IMR-90 (cell line): ENCODE data around the gene OTOGL. TPM values are rescaled to one million over a fixed set of nuclear protein-coding genes. Genes with fewer than 3 reads are reported as not detected.

Experiments
- ATAC-seq: fragments of 200-7000 bp; cut with Tn5 transposase; 2 replicates; pipeline ENCODE4 v1.9.1; 2020; ENCODE audit warnings: low read depth, mild to moderate bottlenecking, moderate library complexity
- BruUV-seq: library from RNA; stranded (reverse); fragments of 400-500 nt; replicated peaks from 2 replicates; lab custom pipeline; 2021; lab: Mats Ljungman, UMichigan
- CTCF ChIA-PET: fragments of 300-600 bp; formaldehyde crosslinking; extraction: SDS; loops from one replicate; lab custom pipeline; 2021; ENCODE audit warnings: antibody characterized with exemption; lab: Yijun Ruan, JAX
- POLR2A ChIA-PET: fragments of 300-600 bp; sonication (Branson Sonifier 250); formaldehyde crosslinking; loops from one replicate; lab custom pipeline; 2022; ENCODE audit warnings: antibody characterized with exemption; ENCODE audit not compliant: unreplicated experiment; lab: Charles Lee
- DNase-seq: peaks from one replicate; pipeline ENCODE4 v3.0.0; 2013
- H2AFZ ChIP-seq: replicated peaks from 2 replicates; pipeline ENCODE3; 2013; ENCODE audit warnings: low read length, mild to moderate bottlenecking; ENCODE audit not compliant: poor library complexity
- H2AK5ac ChIP-seq: 2 replicates; pipeline ENCODE4 v1.6.1; 2013; ENCODE audit warnings: low read depth, low read length, inconsistent platforms
- H2AK9ac ChIP-seq: replicated peaks from 2 replicates; pipeline ENCODE3; 2013; ENCODE audit warnings: mild to moderate bottlenecking, low read depth, low read length, moderate library complexity; ENCODE audit not compliant: poor library complexity
- H2BK120ac ChIP-seq: 2 replicates; pipeline ENCODE4 v1.6.1; 2013; ENCODE audit warnings: low read depth, low read length, inconsistent platforms
- H2BK15ac ChIP-seq: 3 replicates; pipeline ENCODE4 v1.6.1; 2013; ENCODE audit warnings: low read depth, low read length, inconsistent platforms
- H2BK20ac ChIP-seq: 2 replicates; pipeline ENCODE4 v1.6.1; 2013; ENCODE audit warnings: low read depth, mild to moderate bottlenecking, inconsistent platforms, low read length, moderate library complexity
- H2BK5ac ChIP-seq: 2 replicates; pipeline ENCODE4 v1.6.1; 2013; ENCODE audit warnings: mild to moderate bottlenecking, low read depth, low read length, inconsistent platforms; ENCODE audit not compliant: poor library complexity, severe bottlenecking
- H3K14ac ChIP-seq: replicated peaks from 2 replicates; pipeline ENCODE4 v1.6.1; 2013; ENCODE audit warnings: low read depth, low read length, inconsistent platforms
- H3K18ac ChIP-seq: 2 replicates; pipeline ENCODE4 v1.6.1; 2013; ENCODE audit warnings: low read depth, low read length, control low read depth
- H3K23ac ChIP-seq: 2 replicates; pipeline ENCODE4 v1.6.1; 2013; ENCODE audit warnings: low read depth, low read length, inconsistent platforms
- H3K27ac ChIP-seq: 2 replicates; pipeline ENCODE4 v1.5.1; 2013; ENCODE audit warnings: mild to moderate bottlenecking, control low read depth, low read length; ENCODE audit not compliant: insufficient read depth
- H3K27me3 ChIP-seq: 2 replicates; pipeline ENCODE4 v1.6.1; 2013; ENCODE audit warnings: low read length; ENCODE audit not compliant: control insufficient read depth, insufficient read depth
- H3K36me3 ChIP-seq: 2 replicates; pipeline ENCODE4 v1.6.1; 2013; ENCODE audit warnings: low read length, mixed read lengths; ENCODE audit not compliant: control insufficient read depth, insufficient read depth
- H3K4ac ChIP-seq: 2 replicates; pipeline ENCODE4 v1.6.1; 2013; ENCODE audit warnings: low read depth, low read length, inconsistent platforms
- H3K4me1 ChIP-seq: 2 replicates; pipeline ENCODE4 v1.6.1; 2013; ENCODE audit warnings: low read length, mixed read lengths; ENCODE audit not compliant: control insufficient read depth, insufficient read depth
- H3K4me2 ChIP-seq: 2 replicates; pipeline ENCODE4 v1.6.1; 2013; ENCODE audit warnings: low read depth, mild to moderate bottlenecking, control low read depth, low read length, moderate library complexity
- H3K4me3 ChIP-seq: 2 replicates; pipeline ENCODE4 v1.5.1; 2013; ENCODE audit warnings: low read depth, mild to moderate bottlenecking, control low read depth, low read length, moderate library complexity; ENCODE audit not compliant: insufficient read depth
- H3K56ac ChIP-seq: 2 replicates; pipeline ENCODE4 v1.6.1; 2013; ENCODE audit warnings: low read length, inconsistent platforms; ENCODE audit not compliant: insufficient read depth; ENCODE audit errors: extremely low read depth
- H3K79me1 ChIP-seq, 2 experiments: 2 replicates each; pipeline ENCODE4 v1.6.1; 2013; ENCODE audit warnings: low read length in 2 of 2, inconsistent platforms in 1 of 2, low read depth in 1 of 2
- H3K9ac ChIP-seq: 2 replicates; pipeline ENCODE4 v1.6.1; 2013; ENCODE audit warnings: low read depth, low read length, control low read depth
- H3K9me1 ChIP-seq: 2 replicates; pipeline ENCODE4 v1.6.1; 2013; ENCODE audit warnings: low read length, inconsistent platforms; ENCODE audit not compliant: insufficient read depth
- H3K9me3 ChIP-seq: 2 replicates; pipeline ENCODE4 v1.6.1; 2013; ENCODE audit warnings: low read length; ENCODE audit not compliant: control insufficient read depth, insufficient read depth
- H4K20me1 ChIP-seq: 2 replicates; pipeline ENCODE4 v1.6.1; 2013; ENCODE audit warnings: low read length, inconsistent platforms; ENCODE audit not compliant: insufficient read depth
- H4K5ac ChIP-seq: 2 replicates; pipeline ENCODE4 v1.6.1; 2013; ENCODE audit warnings: mild to moderate bottlenecking, low read depth, low read length, control low read depth
- H4K8ac ChIP-seq, 2 experiments: 2 replicates each; pipeline ENCODE4 v1.6.1; 2013; ENCODE audit warnings: low read depth in 2 of 2, low read length in 2 of 2, control low read depth in 1 of 2, inconsistent platforms in 1 of 2
- H4K91ac ChIP-seq: 2 replicates; pipeline ENCODE4 v1.6.1; 2013; ENCODE audit warnings: low read depth, low read length, inconsistent platforms; ENCODE audit not compliant: insufficient read depth
- BHLHE40 ChIP-seq: fragments of 150-350 bp; IDR thresholded peaks from 2 replicates; pipeline ENCODE4 v1.6.1; 2016; ENCODE audit warnings: mild to moderate bottlenecking, low read depth, low read length
- CEBPB ChIP-seq: IDR thresholded peaks from 2 replicates; pipeline ENCODE4 v1.6.1; 2012; ENCODE audit warnings: low read depth, low read length, improper control_type of control experiment
- CHD1 ChIP-seq: IDR thresholded peaks from 2 replicates; pipeline ENCODE4 v1.6.1; 2012; ENCODE audit warnings: low read depth, low read length, improper control_type of control experiment
- ELK1 ChIP-seq: fragments of 150-350 bp; IDR thresholded peaks from 2 replicates; pipeline ENCODE4 v1.6.1; 2016; ENCODE audit warnings: low read depth, mild to moderate bottlenecking, low read length, moderate library complexity, borderline replicate concordance
- FOS ChIP-seq: fragments of 150-350 bp; IDR thresholded peaks from 2 replicates; pipeline ENCODE4 v1.6.1; 2016; ENCODE audit warnings: low read depth, low read length
- MAFK ChIP-seq: IDR thresholded peaks from 2 replicates; pipeline ENCODE4 v1.6.1; 2012; ENCODE audit warnings: low read depth, low read length, improper control_type of control experiment
- MAZ ChIP-seq: IDR thresholded peaks from 2 replicates; pipeline ENCODE4 v1.6.1; 2012; ENCODE audit warnings: low read depth, mild to moderate bottlenecking, low read length, improper control_type of control experiment, moderate library complexity, borderline replicate concordance
- MXI1 ChIP-seq: IDR thresholded peaks from 2 replicates; pipeline ENCODE4 v1.6.1; 2012; ENCODE audit warnings: low read depth, mild to moderate bottlenecking, low read length, moderate library complexity, borderline replicate concordance
- POLR2A ChIP-seq: IDR thresholded peaks from 2 replicates; pipeline ENCODE4 v1.6.1; 2012; ENCODE audit warnings: mild to moderate bottlenecking, low read depth, low read length
- RAD21 ChIP-seq: IDR thresholded peaks from 2 replicates; pipeline ENCODE4 v1.6.1; 2012; ENCODE audit warnings: low read length, improper control_type of control experiment
- RCOR1 ChIP-seq: IDR thresholded peaks from 2 replicates; pipeline ENCODE4 v1.6.1; 2012; ENCODE audit warnings: mild to moderate bottlenecking, low read length, improper control_type of control experiment; ENCODE audit not compliant: insufficient replicate concordance
- RFX5 ChIP-seq: IDR thresholded peaks from 2 replicates; pipeline ENCODE4 v1.8.0; 2012; ENCODE audit warnings: low read depth, mild to moderate bottlenecking, low read length, moderate library complexity
- SMC3 ChIP-seq: fragments of 150-350 bp; IDR thresholded peaks from 2 replicates; pipeline ENCODE4 v1.6.1; 2016; ENCODE audit warnings: low read depth, mild to moderate bottlenecking, antibody characterized with exemption, low read length, moderate library complexity
- USF2 ChIP-seq: fragments of 150-350 bp; IDR thresholded peaks from 2 replicates; pipeline ENCODE4 v1.6.1; 2017; ENCODE audit warnings: mild to moderate bottlenecking, antibody characterized with exemption, low read length, low read depth
- WGBS, 2 experiments: methylation state at CpG; one replicate each; pipeline versions ENCODE4 v1.1.5 to v1.1.7; 2013; ENCODE audit warnings: missing lambda C conversion rate in 2 of 2; ENCODE audit not compliant: insufficient read length in 1 of 2; ENCODE audit errors: extremely low coverage in 2 of 2; 5-methylcytosine and 5-hydroxymethylcytosine counted together
- dilution Hi-C: fragments of 300-500 bp; cut with HindIII; formaldehyde crosslinking; loops from one replicate; pipeline ENCODE4 v1.14.3; 2018; ENCODE audit warnings: low sequenced_read_pairs; ENCODE audit not compliant: unreplicated experiment
- in situ Hi-C: fragments of 300-500 bp; cut with MboI; formaldehyde crosslinking; loops from 3 replicates; pipeline ENCODE4 v1.14.3; 2019; ENCODE audit warnings: low sequenced_read_pairs, inconsistent platforms, mixed read lengths
- intact Hi-C: fragments of 100-400 bp; cut with micrococcal nuclease; formaldehyde crosslinking; loops from 2 replicates; pipeline ENCODE4 v1.10.0; 2022
- polyA plus RNA-seq, 3 experiments: library from polyadenylated mRNA; depleted of rRNA; stranded (reverse); fragments of >200 nt; gene quantifications; 2 replicates each; pipeline ENCODE4 v1.2.3, GENCODE V29; 2012; ENCODE audit warnings: low replicate concordance in 1 of 3
- total RNA-seq: library from RNA; depleted of rRNA; stranded (reverse); fragments of >200 nt; gene quantifications from 2 replicates; pipeline ENCODE4 v1.2.3, GENCODE V29; 2012
- TF ChIP-seq, protein P1 (sequence below): conservative IDR thresholded peaks from 2 replicates; pipeline ENCODE4 v1.5.1; 2012; ENCODE audit warnings: mild to moderate bottlenecking, low read depth, low read length, improper control_type of control experiment

OTOGL gene
- total and polyA plus RNA-seq, 2 of the 4 experiments (the other 2 are of a cell fraction): 0.10 to 0.18 TPM

GRCh38 chr12:80273144-80273543, 173.8 kb downstream of the OTOGL start:
- CTCF ChIA-PET: interaction anchor here (5.6 kb wide), 1 partner anchor 78 kb away, joined by 46 read pairs; no protein-coding TSS in a partner anchor
- no peak overlapping the region for H3K23ac ChIP-seq
- H3K56ac ChIP-seq: no peak overlapping the region
- no peaks in the 10 kb centered on the region for H3K36me3 ChIP-seq
- no peak overlapping the region for H4K8ac ChIP-seq
- no peak overlapping the region for H4K91ac ChIP-seq
- no peak overlapping the region for H2BK120ac ChIP-seq
- intact Hi-C loops: loop anchor here (5.0 kb wide), 1 partner anchor 851 kb away; no protein-coding TSS in a partner anchor
- no peaks in the 10 kb centered on the region for H3K9me1 ChIP-seq
- ATAC-seq (no peak), DNase-seq (no peak)
- no peak overlapping the region for H2AFZ ChIP-seq
- in situ Hi-C loops: no loop called here
- no peak overlapping the region for H3K14ac ChIP-seq
- H3K9ac ChIP-seq: no peak overlapping the region
- no peak overlapping the region for H3K4me3 ChIP-seq
- no peak overlapping the region for H3K18ac ChIP-seq
- H3K9me3 ChIP-seq: no peaks in the 10 kb centered on the region
- dilution Hi-C loops: no loop called here
- no peak overlapping the region for H3K4ac ChIP-seq
- no peak overlapping the region for H4K5ac ChIP-seq
- H2BK20ac ChIP-seq: no peak overlapping the region
- no peak overlapping the region for H2AK9ac ChIP-seq
- WGBS, 2 experiments: no CpG with 5 or more reads among the region's 1 CpG
- no peaks in the 10 kb centered on the region for H4K20me1 ChIP-seq
- no peak overlapping the region for H2AK5ac ChIP-seq
- H2BK15ac ChIP-seq: no peak overlapping the region
- no peaks in the 10 kb centered on the region for H3K79me1 ChIP-seq
- no peak overlapping the region for H3K4me2 ChIP-seq
- no peak for TF ChIP-seq MAFK
- TF ChIP-seq CHD1: no peak
- no peak for TF ChIP-seq RCOR1
- no peak for TF ChIP-seq FOS
- no peak for TF ChIP-seq BHLHE40
- no peak for TF ChIP-seq RFX5
- no peak for TF ChIP-seq CEBPB
- no peak for TF ChIP-seq SMC3
- TF ChIP-seq RAD21: no peak
- TF ChIP-seq USF2: no peak
- no peak for TF ChIP-seq MAZ
- no peak for TF ChIP-seq POLR2A
- TF ChIP-seq ELK1: no peak
- no peak for TF ChIP-seq MXI1
- TF ChIP-seq, protein P1, sequence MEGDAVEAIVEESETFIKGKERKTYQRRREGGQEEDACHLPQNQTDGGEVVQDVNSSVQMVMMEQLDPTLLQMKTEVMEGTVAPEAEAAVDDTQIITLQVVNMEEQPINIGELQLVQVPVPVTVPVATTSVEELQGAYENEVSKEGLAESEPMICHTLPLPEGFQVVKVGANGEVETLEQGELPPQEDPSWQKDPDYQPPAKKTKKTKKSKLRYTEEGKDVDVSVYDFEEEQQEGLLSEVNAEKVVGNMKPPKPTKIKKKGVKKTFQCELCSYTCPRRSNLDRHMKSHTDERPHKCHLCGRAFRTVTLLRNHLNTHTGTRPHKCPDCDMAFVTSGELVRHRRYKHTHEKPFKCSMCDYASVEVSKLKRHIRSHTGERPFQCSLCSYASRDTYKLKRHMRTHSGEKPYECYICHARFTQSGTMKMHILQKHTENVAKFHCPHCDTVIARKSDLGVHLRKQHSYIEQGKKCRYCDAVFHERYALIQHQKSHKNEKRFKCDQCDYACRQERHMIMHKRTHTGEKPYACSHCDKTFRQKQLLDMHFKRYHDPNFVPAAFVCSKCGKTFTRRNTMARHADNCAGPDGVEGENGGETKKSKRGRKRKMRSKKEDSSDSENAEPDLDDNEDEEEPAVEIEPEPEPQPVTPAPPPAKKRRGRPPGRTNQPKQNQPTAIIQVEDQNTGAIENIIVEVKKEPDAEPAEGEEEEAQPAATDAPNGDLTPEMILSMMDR: no peak
- no TSS peak for BruUV-seq
- H3K27ac ChIP-seq: no peak overlapping the region
- no peaks in the 10 kb centered on the region for H3K27me3 ChIP-seq
- no peak overlapping the region for H2BK5ac ChIP-seq
- POLR2A ChIA-PET: no interaction called here
- H3K4me1 ChIP-seq: peaks cover 4% of the 10 kb centered on the region
